K562 (cell line): Measurements from ENCODE around the gene COG4. TPM values are rescaled to one million over a fixed set of nuclear protein-coding genes. Genes with fewer than 3 reads are reported as not detected.

ENCODE experiments used
- ASH1L ChIP-seq: fragments of 450-650 bp; IDR thresholded peaks from 2 replicates; pipeline ENCODE4 v1.6.1; 2018; ENCODE audit warnings: borderline replicate concordance, mild to moderate bottlenecking, low read depth; ENCODE audit not compliant: partially characterized antibody
- CBX8 ChIP-seq: fragments of 200-600 bp; sonication (generic); IDR thresholded peaks from 2 replicates; pipeline ENCODE4 v1.6.1; 2012; ENCODE audit warnings: borderline replicate concordance, mixed run types, low read depth, mild to moderate bottlenecking, moderate library complexity, mixed read lengths, low read length, control low read depth, inconsistent platforms; ENCODE audit not compliant: poor library complexity, severe bottlenecking; ENCODE audit errors: extremely low read depth
- ESRRB ChIP-seq: fragments of 250-450 bp; sonication (Bioruptor Pico); IDR thresholded peaks from 2 replicates; pipeline ENCODE4 v1.5.0; 2020; ENCODE audit warnings: mild to moderate bottlenecking, moderate library complexity, borderline replicate concordance
- FOXK2 ChIP-seq, 2 experiments: fragments of 450-650 bp; IDR thresholded peaks in 1 of 2; conservative IDR thresholded peaks in 1 of 2; 2 replicates each; pipeline ENCODE4 v1.6.1; 2016; ENCODE audit warnings: low read depth in 2 of 2, mild to moderate bottlenecking in 1 of 2
- GTF2F1 ChIP-seq: IDR thresholded peaks from 2 replicates; pipeline ENCODE4 v1.6.1; 2011; ENCODE audit warnings: low read depth, low read length, improper control_type of control experiment
- HMGN3 ChIP-seq: IDR thresholded peaks from 2 replicates; pipeline ENCODE4 v1.6.1; 2011; ENCODE audit warnings: borderline replicate concordance, low read depth, mild to moderate bottlenecking, mixed read lengths, low read length; ENCODE audit not compliant: insufficient read length; ENCODE audit errors: extremely low read depth
- KDM1A ChIP-seq, 2 experiments: fragments of 450-650 bp; IDR thresholded peaks; 2 replicates each; pipeline ENCODE4 v1.6.1; 2016; ENCODE audit warnings: mild to moderate bottlenecking in 2 of 2
- LEF1 ChIP-seq: fragments of 450-650 bp; IDR thresholded peaks from 2 replicates; pipeline ENCODE4 v1.6.1; 2016; ENCODE audit warnings: mild to moderate bottlenecking
- NR2C1 ChIP-seq, 2 experiments: fragments of 450-650 bp; IDR thresholded peaks; 2 replicates each; pipeline ENCODE4 v1.6.1; 2017; ENCODE audit warnings: mild to moderate bottlenecking in 2 of 2, antibody characterized with exemption in 1 of 2, inconsistent platforms in 1 of 2, missing compliant biosample characterization in 1 of 2, missing genetic modification characterization in 1 of 2
- NR2F6 ChIP-seq: fragments of 450-650 bp; formaldehyde crosslinking; IDR thresholded peaks from 2 replicates; pipeline ENCODE4 v1.4.0; 2020; ENCODE audit warnings: mild to moderate bottlenecking
- NRF1 ChIP-seq, 2 experiments: fragments of 450-650 bp; IDR thresholded peaks in 1 of 2; conservative IDR thresholded peaks in 1 of 2; 2 replicates each; pipeline ENCODE4 v1.6.1; 2014; ENCODE audit warnings: mild to moderate bottlenecking in 2 of 2
- SMARCE1 ChIP-seq: fragments of 450-650 bp; IDR thresholded peaks from 2 replicates; pipeline ENCODE4 v1.7.1; 2016; ENCODE audit warnings: mild to moderate bottlenecking
- U2AF2 ChIP-seq: fragments of 200-400 bp; formaldehyde crosslinking; optimal IDR thresholded peaks from 2 replicates; pipeline ENCODE3; 2017; ENCODE audit warnings: low read depth, mild to moderate bottlenecking, low read length
- ZKSCAN3 ChIP-seq: fragments of 250-450 bp; sonication (Bioruptor Pico); IDR thresholded peaks from 2 replicates; pipeline ENCODE4 v1.4.0; 2020
- ZNF133 ChIP-seq: fragments of 250-450 bp; sonication (Bioruptor Pico); IDR thresholded peaks from 2 replicates; pipeline ENCODE4 v1.4.0; 2020; ENCODE audit warnings: mild to moderate bottlenecking
- ZNF23 ChIP-seq: fragments of 250-450 bp; sonication (Bioruptor Pico); IDR thresholded peaks from 2 replicates; pipeline ENCODE4 v1.4.0; 2020; ENCODE audit warnings: mild to moderate bottlenecking
- ZNF445 ChIP-seq: fragments of 250-450 bp; sonication (Bioruptor Pico); IDR thresholded peaks from 2 replicates; pipeline ENCODE4 v1.4.0; 2020; ENCODE audit warnings: low read depth, mild to moderate bottlenecking, moderate library complexity
- polyA plus RNA-seq, 8 experiments: library from polyadenylated mRNA; depleted of rRNA in 4 of 8; stranded (reverse) in 5 of 8; unstranded in 3 of 8; fragments of >200 nt; fragmentation: Nextera tagmentation in 2 of 8; fragmentation: Illumina TruSeq in 1 of 8; extraction: Ambion mirVana in 2 of 8; extraction: Trizol in 1 of 8; gene quantifications; 2 replicates each; pipeline versions ENCODE4 v1.2.1 to v1.2.3, GENCODE V29; 2011 to 2014; ENCODE audit warnings: inconsistent platforms in 1 of 8, missing spikeins in 1 of 8
- total RNA-seq, 7 experiments: library from RNA; depleted of rRNA in 6 of 7; stranded (reverse); fragments of >200 nt in 6 of 7; fragmentation: Illumina TruSeq in 2 of 7; extraction: Trizol in 2 of 7; gene quantifications; 2 replicates each; pipeline versions ENCODE4 v1.2.1 to v1.2.3, GENCODE V29; 2011 to 2021; ENCODE audit warnings: low replicate concordance in 1 of 7
- TF ChIP-seq, protein P1 (sequence below), 2 experiments: fragments of 450-650 bp; conservative IDR thresholded peaks; 2 replicates each; pipeline ENCODE4 v1.6.1; 2017; ENCODE audit warnings: mild to moderate bottlenecking in 2 of 2, moderate library complexity in 2 of 2
- TF ChIP-seq, protein P2 (sequence below): IDR thresholded peaks from 2 replicates; pipeline ENCODE4 v1.6.1; 2011; ENCODE audit not compliant: insufficient read length; ENCODE audit errors: extremely low read depth

The COG4 gene
- total and polyA plus RNA-seq, 9 of the 15 experiments (the other 6 are each of a cell fraction or from before 2014, with no cell fraction given): 13.7 to 73.9 (median 44.2) TPM

DNA sequence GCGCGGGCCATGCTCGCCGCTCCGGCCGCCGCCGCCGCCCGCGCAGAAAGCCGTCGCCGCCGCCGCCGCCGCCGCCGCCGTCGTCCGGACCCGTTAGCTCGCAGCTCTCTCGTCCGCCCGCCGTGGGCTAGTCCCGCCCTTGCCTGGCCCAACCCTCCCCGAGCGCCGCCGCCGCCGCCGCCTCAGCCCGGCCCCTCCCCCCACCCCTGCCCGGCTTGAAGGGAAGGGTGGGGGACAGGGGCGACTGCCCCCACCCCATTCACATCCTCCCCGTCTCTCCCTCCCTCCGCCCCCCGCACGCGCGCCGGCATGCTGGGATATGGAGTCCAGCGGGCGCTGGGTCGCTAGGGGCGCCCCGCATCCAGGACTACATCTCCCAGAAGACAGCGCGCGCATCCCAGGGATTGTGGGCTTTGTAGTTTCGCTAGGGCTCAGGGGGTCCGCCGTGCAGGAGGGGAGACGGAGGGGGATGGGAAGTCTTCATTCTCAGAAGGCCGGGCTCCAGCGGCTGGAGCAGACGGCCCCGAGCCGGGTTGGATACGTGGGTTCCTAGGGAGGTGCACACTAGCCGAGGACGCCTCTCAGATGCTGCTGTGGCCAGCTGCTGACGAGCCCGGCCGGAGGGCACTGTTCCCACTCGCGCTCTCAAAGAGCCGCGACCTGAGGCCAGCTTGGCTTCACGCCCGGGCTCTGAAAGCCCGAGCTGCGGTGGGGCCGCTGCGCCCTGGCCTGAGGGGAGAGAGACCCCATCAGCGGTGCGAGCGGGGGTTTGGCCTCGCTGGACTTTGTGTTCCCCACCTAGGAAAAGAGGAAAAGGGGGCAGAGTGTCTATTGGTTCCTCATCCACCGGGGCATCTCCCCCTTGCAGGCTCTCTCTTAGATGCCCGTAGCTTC, 84.1 kb downstream of the COG4 start, which contains the start of gene ST3GAL2 (continued):
- TF ChIP-seq, protein P1, sequence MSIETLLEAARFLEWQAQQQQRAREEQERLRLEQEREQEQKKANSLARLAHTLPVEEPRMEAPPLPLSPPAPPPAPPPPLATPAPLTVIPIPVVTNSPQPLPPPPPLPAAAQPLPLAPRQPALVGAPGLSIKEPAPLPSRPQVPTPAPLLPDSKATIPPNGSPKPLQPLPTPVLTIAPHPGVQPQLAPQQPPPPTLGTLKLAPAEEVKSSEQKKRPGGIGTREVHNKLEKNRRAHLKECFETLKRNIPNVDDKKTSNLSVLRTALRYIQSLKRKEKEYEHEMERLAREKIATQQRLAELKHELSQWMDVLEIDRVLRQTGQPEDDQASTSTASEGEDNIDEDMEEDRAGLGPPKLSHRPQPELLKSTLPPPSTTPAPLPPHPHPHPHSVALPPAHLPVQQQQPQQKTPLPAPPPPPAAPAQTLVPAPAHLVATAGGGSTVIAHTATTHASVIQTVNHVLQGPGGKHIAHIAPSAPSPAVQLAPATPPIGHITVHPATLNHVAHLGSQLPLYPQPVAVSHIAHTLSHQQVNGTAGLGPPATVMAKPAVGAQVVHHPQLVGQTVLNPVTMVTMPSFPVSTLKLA (conservative IDR thresholded peaks at IDR 0.05): peak; percentile 59 to 88; a peak in 3 of 4 replicates
- TF ChIP-seq FOXK2 (conservative IDR thresholded peaks at IDR 0.05 in 1 of 2, IDR thresholded peaks at IDR 0.05 in 1 of 2; ENCODE audit: low read depth in 2 of 2) (no peak), NR2F6 (peak; percentile 5; the same call in 1 of the 2 replicates), NRF1 (conservative IDR thresholded peaks at IDR 0.05 in 1 of 2, IDR thresholded peaks at IDR 0.05 in 1 of 2) (peak; percentile 73 to 75), ESRRB (CRISPR knock-in tag) (no peak), LEF1 (no peak), U2AF2 (no peak), KDM1A (IDR thresholded peaks at IDR 0.05) (no peak), CBX8 (no peak), ZNF23 (CRISPR knock-in tag) (no peak), ZNF445 (CRISPR knock-in tag) (no peak), ZKSCAN3 (CRISPR knock-in tag) (no peak), ZNF133 (no peak), ASH1L (peak; percentile 68), GTF2F1 (0 out of 2 replicates have a peak, but pooled peaks have one; percentile 20), NR2C1 (IDR thresholded peaks at IDR 0.05) (peak; percentile 83), NR2C1 (tag; IDR thresholded peaks at IDR 0.05) (peak; percentile 94), HMGN3 (peak; percentile 69), SMARCE1 (no peak)
- TF ChIP-seq, protein P2, sequence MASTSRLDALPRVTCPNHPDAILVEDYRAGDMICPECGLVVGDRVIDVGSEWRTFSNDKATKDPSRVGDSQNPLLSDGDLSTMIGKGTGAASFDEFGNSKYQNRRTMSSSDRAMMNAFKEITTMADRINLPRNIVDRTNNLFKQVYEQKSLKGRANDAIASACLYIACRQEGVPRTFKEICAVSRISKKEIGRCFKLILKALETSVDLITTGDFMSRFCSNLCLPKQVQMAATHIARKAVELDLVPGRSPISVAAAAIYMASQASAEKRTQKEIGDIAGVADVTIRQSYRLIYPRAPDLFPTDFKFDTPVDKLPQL: no peak
